ENCODE data around the gene C5orf15.
"Not testable (repeated sequence)": the region's sequence is repeated elsewhere in the genome, so short reads cannot be mapped to it uniquely, and the experiment has no call there.

C5orf15 gene

DNA sequence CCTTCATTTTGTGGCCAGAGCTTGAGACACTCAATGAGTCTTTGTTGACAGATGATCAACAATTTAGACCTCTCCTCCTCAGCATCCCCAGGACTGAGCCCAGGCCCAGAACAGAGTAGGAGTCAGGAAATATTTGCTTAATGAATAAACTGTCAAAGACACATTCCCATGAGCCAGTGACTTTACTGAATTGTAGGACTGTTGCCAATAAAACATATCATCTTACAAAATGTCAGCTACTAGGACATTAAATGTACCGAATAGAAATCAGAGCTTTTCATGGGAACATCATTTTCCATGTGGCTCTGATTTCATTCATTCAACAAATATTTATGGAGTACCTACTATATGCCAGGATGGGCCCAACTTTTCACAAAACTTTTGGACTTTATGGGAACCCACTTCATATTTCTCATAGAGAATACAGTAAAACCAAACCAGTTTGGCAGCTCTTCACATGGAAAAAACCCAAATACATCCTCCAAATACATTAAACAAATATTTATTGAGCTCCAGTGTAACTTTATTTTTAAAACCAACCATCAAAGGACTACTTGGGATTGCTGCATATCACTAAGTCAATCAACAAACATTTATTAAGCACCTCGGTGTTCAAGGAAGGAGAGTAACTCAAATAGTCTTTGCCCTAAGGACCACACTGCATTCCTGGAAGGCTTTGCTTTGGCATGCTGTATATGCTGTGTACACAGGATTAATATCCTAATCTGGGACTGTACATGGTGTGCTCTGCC lies 24.9 kb upstream of the C5orf15 start:
- DNase-seq, result peak; percentile 70

DNA sequence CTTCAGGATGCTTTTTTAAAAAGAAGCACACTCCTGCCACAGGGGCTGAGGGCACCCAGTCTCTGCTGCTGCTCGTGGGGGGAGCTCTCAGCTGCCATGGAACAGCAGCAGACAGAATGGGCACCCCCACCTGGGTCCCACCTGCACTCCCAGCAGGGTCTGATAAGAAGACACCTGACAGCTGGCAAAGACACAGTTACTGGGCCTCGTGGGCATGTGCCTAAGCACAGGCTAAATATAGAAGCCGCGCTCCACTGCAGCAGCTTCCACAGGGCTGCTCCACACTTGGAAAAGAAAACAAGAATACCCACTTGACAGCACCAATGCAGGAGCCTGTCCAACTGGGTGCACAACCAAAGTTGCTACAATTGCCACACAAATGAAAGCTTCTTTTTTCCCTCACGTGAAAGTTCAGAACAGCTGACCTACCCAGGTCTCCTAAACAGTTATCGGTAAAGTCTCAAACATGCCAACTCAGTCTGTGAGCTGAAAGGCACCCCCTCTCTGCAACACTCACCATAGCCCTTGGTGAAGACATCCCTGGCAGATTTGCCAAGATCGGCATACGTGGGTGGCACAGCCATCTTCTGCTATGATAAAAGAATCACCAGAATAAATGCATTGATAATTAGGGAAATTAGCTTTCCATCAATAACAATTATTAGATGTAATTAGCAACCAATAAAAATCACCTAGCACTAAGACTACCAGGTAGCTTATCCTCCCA lies 24.2 kb upstream of the C5orf15 start:
- DNase-seq, result no peak

- DNase-seq, result no peak
These were observed 22.9 kb upstream of the C5orf15 start for GRCh38 chr5:133991171-133991910.

DNA sequence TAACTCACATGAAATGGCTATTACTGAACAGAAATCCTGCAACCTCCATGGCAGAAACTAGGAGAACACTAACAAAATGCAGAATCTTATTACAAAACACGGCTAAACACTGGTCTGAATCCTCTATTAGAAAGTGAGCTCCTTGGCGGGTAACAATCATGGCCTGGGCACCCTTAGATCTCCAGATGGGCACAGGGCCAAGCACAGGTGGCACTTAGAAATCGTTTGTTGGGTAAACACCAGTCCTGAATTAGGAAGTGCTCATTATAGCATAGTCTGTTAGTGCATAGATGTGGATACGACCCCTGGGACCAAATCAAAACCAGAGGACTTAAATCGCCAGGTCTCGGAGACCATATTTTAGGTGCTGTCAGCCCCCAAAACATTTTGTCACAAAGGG lies 22.0 kb upstream of the C5orf15 start:
- DNase-seq, result no peak

- no peak for DNase-seq
These were observed 17.2 kb upstream of the C5orf15 start for GRCh38 chr5:133985540-133986180.

- DNase-seq, result no peak
These were observed 15.2 kb upstream of the C5orf15 start for GRCh38 chr5:133983674-133984073.

DNA sequence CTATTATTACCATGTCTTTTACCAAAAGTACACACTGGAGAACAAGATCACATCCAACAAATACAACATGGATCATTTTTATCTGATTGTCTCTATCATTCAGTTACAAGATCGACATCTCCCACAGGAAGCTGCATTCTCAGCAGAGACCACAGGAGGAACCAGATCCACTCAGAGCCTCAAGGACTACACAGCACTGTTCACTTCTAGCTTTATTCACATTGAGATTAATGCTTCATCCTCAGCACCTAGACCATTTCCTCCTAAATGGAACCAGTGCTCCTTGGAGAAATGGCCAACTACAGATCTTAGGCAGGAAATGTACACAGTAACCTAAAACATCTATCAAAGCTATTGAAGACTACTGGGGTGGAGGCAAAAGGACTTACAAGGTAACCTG lies 13.3 kb upstream of the C5orf15 start:
- no peak for DNase-seq

DNA sequence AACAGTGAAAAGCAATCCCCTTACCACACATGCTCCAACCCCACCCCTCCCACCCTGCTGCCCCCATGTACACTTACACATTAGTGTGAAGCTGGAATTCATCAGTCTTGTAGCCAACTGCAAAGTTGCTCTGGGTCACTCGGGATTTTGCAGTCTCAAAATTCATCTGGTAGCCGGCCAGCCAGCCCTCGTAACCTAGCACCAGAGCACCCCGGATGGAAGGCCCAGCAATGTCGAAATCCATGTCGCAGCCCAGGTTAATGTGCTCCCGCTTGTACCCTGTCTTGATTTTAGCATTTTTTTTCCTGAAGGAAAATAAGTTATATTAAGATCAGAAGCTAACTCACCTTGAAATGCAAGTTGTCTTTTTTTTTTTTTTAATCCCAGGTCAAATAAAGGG lies 12.2 kb upstream of the C5orf15 start:
- no peak for DNase-seq

GRCh38 chr5:133978943-133979342 lies 10.5 kb upstream of the C5orf15 start:
- DNase-seq, result no peak

DNA sequence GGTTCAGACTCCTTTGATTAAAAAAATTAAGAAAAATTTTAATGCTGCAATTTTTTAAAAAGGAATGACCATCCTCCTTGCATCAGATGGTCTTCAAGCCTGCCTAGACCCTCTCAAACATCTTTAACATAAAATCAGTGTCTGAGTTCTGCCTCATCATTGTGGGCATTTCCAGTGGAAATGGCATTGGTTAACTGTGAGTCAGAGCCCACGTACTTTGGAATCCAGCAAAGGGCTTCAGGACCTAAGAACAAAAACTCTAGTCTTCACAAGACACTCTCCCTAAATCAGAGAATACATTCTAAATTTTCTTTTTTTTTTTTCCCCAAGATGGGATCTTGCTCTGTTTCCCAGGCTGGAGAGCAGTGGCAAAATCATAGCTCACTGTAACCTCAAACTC lies 9.4 kb upstream of the C5orf15 start:
- DNase-seq, result peak; percentile 69

GRCh38 chr5:133977161-133977787 lies 8.8 kb upstream of the C5orf15 start:
- DNase-seq, result no peak

- DNase-seq, result not testable (repeated sequence)
These were observed 7.1 kb upstream of the C5orf15 start for GRCh38 chr5:133975546-133975945.

DNA sequence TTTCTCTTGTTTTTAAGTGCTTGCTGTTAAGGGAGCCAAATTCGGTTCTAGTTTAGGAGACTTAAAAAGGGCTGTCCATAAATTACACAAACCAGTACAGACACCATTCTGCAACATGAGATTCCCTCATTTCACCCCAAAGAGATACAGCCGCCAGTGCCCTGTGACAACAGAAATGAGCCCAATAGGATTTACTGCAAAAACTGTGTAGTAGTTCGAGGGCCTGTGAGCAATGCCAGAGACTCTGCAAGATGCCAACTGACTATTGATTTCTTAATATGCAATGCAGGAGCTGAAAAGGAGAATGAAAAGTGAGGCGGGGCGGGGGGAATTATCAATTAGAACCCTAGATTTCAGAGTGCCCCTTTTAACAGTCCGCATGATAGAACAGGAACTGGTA lies 5.7 kb upstream of the C5orf15 start:
- no peak for DNase-seq

- DNase-seq, result no peak
These were observed 2.0 kb upstream of the C5orf15 start for GRCh38 chr5:133970325-133970909.

GRCh38 chr5:133969654-133970324 lies 1.4 kb upstream of the C5orf15 start:
- DNase-seq, result no peak

- DNase-seq, result peak; percentile 11
These were observed 674 bp downstream of the C5orf15 start for GRCh38 chr5:133967698-133968203.

GRCh38 chr5:133967124-133967523 lies 1.3 kb downstream of the C5orf15 start:
- DNase-seq, result peak; percentile 15

- no peak for DNase-seq
These were observed 2.3 kb downstream of the C5orf15 start for GRCh38 chr5:133966090-133966489.

DNA sequence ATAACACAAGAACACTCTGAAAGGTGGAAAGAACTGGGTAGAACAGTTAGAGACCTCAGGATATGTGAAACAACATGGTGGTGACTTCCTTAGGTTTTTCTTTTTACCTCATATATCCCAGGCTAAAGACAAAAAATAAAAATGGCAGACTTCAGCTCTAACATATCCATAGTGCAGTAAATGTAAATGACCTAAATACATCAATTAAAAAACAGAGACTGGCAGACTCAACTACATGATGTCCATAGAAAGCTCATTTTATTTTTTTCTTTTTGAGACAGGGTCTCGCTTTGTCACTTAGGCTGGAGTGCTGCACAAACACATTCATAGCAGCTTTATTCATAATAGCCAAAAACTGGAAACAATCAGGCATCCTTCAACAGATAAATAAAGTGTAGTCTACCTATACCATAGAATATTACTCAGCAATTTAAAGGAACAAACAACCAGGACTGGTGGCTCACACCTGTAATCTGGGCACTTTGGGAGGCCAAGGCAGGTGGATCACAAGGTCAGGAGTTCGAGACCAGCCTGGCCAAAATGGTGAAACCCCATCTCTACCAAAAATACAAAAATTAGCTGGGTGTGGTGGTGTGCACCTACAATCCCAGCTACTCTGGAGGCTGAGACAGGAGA lies 4.8 kb downstream of the C5orf15 start:
- no peak for DNase-seq

GRCh38 chr5:133962801-133963476 lies 5.5 kb downstream of the C5orf15 start:
- peak; percentile 83 for DNase-seq
